Stimulated activated CD4-positive, alpha-beta T cell treated with anti-CD3 and anti-CD28 coated beads, Interleukin-1b, Interleukin-23, amount 100 ng/mL, for 4 hours (primary cell): ENCODE measurements around the gene VWF.
A peak's percentile ranks its signal among the peaks of the same experiment; 100 is the strongest.
"Not testable (repeated sequence)": the region's sequence is repeated elsewhere in the genome, so short reads cannot be mapped to it uniquely, and the experiment has no call there.

Experiments used
- DNase-seq, 2 donors: peaks; one replicate each; pipeline ENCODE4 v3.0.0-alpha.2; 2020; ENCODE audit warnings: low read depth in 2 of 2

VWF gene

GRCh38 chr12:6124411-6125309 lies at the start of gene VWF:
TSS of gene VWF (minus strand) at chr12:6124670. CDS start at chr12:6123196, 1,474 bp downstream.
- no peak for DNase-seq

DNA sequence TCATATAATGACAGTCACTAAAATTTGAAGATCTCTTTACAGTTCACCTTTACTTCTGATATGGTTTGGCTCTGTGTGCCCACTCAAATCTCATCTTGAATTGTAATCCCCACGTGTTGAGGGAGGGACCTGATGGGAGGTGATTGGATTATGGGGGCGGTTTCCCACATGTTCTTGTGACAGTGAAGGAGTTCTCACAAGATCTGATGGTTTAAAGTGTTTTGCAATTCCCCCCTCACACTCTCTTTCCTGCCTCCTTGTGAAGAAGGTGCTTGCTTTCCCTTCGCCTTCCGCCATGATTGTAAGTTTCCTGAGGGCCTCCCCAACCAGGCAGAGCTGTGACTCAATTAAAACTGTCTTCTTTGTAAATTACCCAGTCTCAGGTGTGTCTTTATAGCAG lies 48.4 kb upstream of the VWF start:
- no peak for DNase-seq

DNA sequence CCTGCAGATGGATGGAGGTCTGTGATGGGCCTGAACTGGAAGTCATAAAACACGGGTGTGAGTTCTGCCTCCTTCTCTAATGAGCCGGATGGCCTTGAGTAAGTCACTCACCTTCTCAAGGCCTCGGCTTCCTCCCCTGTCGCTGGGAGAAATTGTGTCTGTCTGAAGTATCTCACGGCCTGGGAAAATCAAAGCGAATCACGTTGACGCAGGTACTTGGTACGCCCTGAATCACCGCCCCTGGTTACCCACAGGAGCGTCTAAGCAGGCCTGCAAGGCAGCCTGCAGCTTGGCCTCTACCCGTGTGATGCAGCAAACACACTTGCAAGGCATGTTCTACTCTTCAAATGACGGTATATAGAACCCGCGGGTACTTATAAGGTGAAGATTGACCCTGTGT lies 47.6 kb upstream of the VWF start:
- DNase-seq: no peak

GRCh38 chr12:6171409-6172015 lies 47.0 kb upstream of the VWF start:
- DNase-seq: no peak

DNA sequence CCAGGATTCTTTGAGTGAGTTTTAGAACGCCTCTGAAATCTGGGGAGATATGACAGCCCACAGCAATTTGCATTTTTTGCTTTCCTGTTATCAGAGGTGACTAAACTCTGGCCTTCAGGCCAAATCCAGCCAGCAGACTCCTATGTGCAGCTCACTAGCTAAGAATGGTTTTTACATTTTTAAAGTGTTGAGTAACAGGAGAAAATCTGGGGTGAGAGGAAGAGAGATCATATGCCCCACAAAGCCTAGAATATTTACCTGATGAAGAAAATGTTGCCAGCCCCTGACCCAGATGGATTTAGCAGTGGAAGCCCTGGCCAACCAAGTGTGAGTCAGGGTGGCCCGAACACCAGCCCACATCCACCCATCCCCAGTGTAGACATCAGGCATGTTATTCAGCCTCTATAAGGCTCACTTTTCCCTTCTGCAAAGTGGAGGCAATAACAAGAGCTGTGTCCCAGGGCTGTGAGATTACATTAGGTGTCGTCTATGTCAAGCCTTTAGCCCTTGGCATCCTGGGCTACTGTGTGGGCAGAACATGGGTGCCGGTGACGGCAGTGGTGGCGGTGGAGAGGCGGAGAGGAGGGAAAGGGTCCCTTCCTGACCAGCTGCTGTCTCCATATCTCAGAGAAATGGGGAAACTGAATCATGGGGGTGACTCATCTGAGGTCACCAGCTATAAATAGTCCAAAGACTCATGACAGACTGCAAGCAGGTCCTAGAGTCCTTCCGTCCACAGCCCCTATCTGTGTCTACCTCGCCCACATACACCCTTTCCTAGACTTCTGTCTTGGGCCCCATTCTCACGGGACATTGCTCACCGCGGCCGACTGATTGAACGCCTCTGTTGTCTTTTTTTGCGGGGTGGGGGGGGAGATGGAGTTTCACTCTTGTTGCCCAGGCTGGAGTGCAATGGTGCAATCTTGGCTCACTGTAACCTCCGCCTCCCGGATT lies 43.1 kb upstream of the VWF start:
- peak; percentile 26 to 46 for DNase-seq

- no peak for DNase-seq
These were observed 42.3 kb upstream of the VWF start for GRCh38 chr12:6166808-6167207.

DNA sequence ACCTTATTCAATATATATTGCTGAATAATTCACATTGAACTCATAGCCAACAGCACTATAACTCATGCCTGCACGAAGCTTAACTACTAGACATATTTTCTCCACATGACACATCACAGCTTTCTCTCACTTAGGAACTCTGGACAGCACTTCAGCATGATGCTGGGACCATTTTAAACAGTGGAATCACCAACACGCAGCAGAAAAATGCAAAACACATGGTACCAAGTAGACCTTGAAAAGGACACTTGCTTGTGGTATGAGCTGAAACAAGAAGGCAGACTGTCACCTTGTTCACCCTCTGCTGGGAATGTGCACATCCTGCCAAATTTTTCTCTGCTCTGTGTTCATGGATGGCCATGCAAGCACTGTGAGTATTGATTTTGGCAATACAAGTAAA lies 40.9 kb upstream of the VWF start:
- no peak for DNase-seq

DNA sequence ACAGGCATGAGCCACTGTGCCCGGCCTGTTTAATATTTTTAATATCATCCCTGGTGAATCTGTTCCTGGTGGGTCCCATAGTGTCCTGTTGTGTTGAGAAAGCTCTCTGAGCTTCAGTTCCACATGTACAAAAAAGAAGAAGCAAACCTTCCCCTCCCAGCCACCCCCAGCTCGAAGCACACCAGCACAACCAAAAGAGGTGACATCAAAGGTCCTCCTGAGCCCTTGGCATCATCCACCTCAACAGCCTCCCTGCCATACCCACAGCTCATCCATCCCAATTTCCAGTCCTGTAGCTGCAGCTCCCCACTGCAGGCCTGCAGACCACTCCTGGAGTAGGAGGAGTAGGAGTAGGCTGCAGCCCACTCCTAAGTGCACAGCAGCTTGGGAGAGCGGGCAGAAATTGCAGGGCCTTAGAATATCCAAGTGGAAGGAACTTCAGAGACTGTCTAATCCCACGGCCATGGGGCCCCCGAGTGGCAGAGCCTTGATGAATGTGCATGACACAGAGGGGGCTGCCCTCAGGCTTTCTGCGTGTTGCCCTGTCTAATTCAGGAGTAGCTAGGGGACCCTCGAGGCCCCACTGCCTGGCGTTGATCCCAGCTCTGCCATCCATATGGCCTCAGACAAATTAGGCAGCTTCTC lies 39.1 kb upstream of the VWF start:
- no peak for DNase-seq

DNA sequence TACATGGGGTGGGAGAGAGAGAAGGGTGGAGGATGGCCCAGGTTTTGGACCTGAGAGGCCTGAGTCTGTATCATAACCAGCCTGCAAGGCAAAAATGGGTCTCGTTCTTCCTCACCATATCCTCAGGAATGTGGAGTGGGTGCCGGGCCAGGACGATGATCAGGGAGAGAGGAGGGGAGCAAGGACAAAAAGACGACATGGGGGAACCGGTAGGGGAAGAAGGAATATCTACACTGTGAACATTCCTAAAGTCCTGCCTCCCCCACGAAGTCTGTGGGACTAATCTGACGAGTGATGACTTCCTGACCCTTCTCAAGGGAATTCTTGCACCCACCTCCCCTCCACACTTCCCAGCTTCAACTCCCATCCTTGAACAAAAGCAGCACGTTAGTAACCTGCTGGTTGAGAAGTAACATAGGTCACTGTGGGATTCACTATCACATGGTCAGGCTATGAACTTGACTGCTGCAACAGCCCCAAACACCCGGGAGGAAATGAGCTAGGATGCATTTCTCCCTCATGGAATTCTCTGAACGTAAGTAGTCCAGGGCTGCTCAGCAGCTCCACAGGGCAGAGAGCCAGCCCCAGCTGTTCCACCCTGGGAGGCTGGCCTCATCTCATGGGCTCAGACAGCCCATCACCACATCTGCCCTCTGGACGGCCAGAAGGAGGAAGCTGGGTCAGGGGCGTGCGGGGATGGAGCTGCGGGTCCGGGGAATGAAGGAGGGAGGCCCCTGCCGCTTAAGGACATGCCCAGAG lies 36.8 kb upstream of the VWF start:
- no peak for DNase-seq

DNA sequence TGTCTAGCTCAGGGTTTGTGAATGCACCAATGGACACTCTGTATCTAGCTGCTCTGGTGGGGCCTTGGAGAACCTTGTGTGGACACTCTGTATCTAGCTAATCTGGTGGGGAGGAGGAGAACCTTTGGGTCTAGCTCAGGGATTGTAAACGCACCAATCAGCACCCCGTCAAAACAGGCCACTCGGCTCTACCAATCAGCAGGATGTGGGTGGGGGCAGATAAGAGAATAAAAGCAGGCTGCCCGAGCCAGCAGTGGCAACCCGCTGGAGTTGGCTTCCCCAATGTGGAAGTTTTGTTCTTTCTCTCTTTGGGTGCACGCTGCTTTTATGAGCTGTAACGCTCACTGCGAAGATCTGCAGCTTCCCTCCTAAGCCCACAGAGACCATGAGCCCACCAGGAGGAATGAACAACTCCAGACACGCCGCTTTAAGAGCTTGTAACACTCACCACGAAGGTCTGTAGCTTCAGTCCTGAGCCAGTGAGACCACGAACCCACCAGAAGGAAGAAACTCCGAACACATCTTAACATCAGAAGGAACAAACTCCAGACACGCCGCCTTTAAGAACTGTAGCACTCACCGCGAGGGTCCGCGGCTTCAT lies 35.7 kb upstream of the VWF start:
- not testable (repeated sequence) for DNase-seq

- not testable (repeated sequence) for DNase-seq
These were observed 34.9 kb upstream of the VWF start for GRCh38 chr12:6159166-6160011.

GRCh38 chr12:6158749-6159148 lies 34.3 kb upstream of the VWF start:
- DNase-seq: no peak

DNA sequence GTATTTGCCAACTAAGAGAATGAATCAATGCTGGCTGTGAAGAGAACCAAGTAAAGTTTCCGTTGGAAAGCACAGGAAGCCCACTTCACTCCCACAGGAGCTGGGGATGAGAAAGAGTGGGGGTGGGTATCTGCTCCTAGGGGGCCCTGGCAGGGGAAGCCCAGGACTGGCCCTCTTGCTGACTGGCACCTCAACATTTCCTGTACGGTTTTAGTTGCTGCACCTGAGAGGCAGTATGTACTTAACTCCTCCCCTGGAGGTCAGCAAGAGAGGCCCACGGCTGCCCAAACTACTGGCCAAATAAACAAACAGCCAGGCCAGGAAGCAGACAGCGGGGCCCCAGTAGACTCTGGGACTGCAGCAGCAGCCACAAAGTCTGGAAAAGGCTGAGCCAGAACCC lies 33.8 kb upstream of the VWF start:
- DNase-seq: no peak

GRCh38 chr12:6157482-6157881 lies 33.0 kb upstream of the VWF start:
- no peak for DNase-seq

DNA sequence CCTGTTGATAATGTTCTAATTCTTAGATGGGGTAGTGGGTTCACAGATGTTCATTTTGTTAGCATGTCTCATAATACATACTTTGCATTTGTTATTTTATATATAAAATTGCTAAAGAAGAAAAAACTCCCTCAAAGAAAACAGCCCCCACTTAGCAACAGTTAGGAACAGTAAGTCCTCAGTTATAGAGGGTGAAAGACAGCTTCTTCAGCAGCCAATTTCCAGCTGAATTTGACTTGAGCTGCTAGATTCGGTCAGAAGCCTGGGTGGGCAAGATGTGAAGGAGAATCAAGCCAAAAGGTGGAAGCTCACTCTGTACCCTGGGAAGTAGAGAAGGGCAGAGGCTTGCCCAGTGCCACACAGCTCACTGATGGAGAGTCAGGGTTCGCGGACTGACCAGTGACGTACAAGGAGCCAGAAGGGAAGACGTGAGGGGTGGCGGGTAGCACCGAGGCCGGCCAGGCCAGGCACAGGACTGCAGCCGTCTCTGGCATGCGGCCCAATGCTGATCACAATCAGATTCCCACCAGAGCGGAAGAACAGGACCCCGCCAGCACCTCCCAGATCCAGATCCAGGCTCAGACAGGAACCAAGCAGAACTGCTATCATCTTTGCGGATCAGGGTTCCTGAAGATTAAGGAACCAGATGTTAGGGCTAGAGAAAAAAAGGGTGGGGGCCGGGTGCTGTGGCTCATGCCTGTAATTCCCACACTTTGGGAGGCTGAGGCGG lies 30.4 kb upstream of the VWF start:
- no peak for DNase-seq

GRCh38 chr12:6148722-6149121 lies 24.3 kb upstream of the VWF start:
- not testable (repeated sequence) for DNase-seq

- DNase-seq: no peak
These were observed 23.6 kb upstream of the VWF start for GRCh38 chr12:6148061-6148460.

- DNase-seq: no peak
These were observed 22.5 kb upstream of the VWF start for GRCh38 chr12:6146951-6147350.

GRCh38 chr12:6146509-6146908 lies 22.0 kb upstream of the VWF start:
- DNase-seq: no peak
